Stimulated activated CD4-positive, alpha-beta T cell treated with anti-CD3 and anti-CD28 coated beads, Interleukin-4, amount 100 ng/mL, for 24 hours (primary cell): ENCODE data around the gene TBCD.

Experiments used
- DNase-seq: peaks from one replicate; pipeline ENCODE4 v3.0.0-alpha.2; 2020

TBCD gene

GRCh38 chr17:82859431-82860403 lies 107.9 kb downstream of the TBCD start:
- DNase-seq = peak; percentile 68

GRCh38 chr17:82860606-82861392 lies 108.9 kb downstream of the TBCD start:
- no peak for DNase-seq

DNA sequence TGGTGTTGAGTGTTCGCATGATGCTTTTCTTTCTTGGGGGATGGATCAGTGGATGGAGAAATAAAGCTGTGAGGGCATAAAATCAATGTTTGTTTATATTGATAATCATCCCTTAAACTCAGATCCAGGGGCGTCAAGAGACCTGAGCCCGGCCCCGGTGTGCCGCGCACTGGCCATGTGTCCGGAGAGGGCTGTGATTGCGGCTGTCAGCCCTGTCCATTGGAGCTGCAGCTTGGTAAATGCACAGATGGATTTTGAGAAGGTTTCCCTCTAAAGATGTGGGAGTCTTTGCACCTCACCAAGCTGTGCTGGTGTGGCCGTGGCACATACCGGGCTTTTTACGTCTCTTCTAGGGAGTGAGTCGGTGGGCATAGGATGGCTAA lies 109.5 kb downstream of the TBCD start:
- no peak for DNase-seq

- DNase-seq = no peak
These were observed 110.3 kb downstream of the TBCD start for GRCh38 chr17:82862191-82862590.

DNA sequence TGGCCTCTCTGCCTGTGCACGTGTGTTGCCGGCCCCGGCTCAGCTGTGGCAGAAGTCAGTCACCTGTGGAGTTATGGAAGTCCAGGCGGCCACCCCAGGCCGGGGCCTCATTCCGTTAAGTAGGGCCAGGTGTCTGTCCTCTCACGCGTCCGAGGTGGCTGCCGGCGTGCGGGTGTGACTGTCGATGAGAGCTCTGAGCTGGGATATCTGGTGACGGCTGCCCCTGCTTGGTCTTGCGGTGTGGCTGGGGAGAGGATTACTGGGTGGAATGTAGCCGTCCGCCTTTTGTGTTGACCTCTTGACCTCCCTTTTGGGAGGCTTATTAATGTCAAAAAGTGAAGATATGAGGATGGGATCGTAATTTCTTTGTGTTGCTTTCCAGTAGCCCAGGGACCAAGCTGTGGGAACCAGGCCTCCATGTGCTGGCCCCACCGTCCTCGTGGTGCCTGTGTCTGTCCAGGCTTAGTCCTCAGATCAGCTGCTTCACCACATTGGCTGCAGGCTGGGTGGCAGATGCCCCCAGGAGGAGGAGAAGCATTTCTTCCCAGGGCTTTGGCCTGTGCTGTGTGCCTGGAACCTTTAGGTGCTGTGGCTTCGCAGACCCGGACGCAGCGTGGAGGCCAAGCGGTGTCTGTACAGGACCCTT lies 111.0 kb downstream of the TBCD start:
- DNase-seq = no peak

GRCh38 chr17:82863383-82863940 lies 111.6 kb downstream of the TBCD start:
- no peak for DNase-seq

DNA sequence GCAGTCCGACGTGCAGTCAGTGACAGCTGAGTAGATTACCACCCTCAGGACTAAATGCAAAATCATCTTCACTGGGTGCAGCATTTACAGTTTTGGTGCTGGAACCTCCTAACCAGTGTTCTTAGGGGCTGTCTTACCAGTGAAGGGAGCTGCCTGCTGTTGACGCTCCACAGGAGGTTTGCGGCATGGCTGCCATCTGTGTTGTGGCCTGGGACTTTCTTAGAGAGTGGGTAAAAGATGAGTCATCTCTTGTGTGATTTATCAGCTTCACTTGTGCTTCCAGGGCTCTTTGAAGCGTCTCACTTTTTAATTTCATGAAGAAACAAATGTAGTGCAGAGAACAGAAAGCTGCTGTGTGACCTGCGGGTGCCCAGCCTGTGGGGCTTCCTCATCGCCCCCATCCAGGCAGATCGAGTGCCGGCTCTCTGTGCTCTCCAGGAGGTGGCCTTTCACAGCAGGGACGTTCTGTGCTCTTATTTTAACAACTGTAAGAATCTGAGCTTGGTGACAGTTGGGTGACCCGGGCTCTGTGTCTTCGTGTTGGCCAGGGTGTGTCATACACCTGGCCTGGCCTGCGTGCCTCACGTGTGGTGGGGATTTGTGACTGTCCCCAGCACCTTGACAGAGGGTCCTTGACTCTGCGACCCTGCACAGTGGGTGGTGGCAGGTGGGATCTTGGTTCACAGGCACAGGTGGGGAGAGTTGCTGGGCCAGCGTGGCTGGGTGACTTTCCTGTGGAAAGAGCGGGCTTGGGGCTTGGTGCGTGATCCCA lies 112.3 kb downstream of the TBCD start:
- peak; percentile 87 for DNase-seq

DNA sequence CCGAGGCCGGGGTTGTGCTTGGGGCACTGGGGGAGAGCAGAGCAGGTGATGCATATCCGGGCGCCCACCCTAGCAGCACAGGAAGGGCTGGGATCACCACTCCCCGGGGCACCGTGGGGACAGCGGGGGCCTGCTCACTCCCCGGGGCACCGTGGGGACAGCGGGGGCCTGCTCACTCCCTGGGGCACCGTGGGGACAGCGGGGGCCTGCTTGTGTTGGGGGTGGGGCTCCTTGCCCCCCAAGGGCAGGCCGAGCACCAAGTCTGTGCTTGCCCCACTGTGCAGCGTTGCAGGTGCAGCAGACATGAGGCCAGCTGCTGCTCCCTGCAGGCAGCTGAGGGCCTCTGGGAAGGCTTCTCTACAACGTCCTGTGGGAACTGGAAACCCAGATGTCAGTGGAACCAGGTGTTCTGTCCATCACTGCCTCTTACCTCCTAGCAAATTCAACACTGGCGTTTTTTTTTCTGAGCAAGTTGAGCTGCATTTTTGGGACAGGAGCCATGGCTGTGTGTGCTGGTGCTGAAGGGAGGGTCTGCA lies 112.9 kb downstream of the TBCD start:
- DNase-seq = no peak

DNA sequence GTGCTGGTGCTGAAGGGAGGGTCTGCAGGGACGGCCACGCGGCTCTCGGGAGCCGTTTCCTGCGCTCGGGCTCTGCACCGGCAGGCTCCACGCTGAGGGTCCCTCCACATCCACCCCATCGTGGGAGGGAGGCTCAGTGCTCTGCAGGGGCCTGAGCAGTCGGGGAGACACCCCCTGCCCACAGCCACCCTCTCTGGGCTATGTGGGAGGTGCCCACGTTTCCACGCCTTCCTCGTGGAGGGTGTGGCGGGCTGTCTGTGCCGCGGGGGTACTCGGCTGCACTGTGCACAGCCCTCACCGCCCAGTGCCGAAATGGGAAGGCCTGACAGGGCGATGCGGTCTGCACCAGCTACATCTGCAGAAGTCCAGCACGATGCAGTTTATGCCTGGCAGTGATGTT lies 113.4 kb downstream of the TBCD start:
- DNase-seq = no peak

DNA sequence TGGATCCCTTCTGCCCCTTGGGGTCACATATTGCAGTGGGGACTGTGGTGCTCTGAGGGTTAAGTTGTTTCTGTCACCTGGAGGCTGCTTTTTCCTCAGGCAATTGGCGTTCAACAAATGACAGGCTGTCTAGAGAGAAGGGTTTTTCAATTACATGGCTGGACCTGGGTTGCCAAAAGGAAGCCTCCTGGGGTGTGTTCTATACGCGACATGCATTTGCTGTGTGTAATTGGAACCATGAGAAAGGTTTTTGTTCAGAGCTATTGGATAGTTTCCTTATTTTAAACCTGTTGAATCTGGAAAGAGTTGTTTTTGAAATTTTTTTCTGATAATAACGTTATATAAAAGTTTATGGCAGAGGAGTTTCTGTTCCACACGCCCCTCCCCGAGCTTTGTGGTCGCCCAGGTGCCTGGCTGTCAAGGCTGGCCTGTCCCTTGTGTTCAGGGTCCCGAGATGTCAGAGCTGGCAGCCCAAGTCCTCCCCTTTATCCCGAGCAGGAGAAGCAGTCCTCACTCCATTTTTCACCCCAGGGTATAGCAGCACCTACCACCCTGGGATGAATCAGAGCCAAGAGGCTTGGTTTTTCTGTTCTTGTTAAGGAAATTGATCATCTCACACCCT lies 114.0 kb downstream of the TBCD start:
- DNase-seq = no peak

DNA sequence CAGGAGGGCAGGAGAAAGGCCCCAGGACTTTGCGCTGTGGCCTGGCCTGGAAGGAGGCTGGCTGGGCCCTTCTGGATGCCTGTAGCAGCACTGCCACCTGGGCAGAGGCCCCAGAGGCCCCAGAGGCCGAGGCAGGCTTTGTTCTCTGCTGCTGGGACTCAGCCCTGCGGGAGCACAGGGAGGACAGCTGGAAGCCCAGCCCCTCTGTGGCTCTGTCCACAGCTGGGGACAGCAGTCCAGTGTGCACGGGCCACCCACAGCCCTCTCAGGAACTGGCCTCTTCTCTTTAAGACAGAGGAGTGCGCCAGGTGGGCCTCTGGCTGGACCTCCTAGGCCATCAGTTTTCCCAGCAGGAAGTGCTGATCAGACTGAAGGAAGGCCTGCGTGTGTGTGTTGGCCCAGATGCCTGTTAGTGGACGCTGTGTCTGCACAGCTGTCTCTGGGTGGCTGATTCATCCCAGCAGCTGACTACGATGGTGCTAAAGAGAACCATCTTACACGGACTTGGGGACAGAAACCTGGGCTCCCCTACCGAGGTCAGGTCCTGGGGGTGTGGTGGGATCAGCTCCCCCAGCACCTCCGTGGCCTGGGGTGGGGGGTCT lies 114.8 kb downstream of the TBCD start:
- DNase-seq = no peak

- DNase-seq = no peak
These were observed 116.0 kb downstream of the TBCD start for GRCh38 chr17:82867763-82868325.

- DNase-seq = no peak
These were observed 116.9 kb downstream of the TBCD start for GRCh38 chr17:82868715-82869131.

DNA sequence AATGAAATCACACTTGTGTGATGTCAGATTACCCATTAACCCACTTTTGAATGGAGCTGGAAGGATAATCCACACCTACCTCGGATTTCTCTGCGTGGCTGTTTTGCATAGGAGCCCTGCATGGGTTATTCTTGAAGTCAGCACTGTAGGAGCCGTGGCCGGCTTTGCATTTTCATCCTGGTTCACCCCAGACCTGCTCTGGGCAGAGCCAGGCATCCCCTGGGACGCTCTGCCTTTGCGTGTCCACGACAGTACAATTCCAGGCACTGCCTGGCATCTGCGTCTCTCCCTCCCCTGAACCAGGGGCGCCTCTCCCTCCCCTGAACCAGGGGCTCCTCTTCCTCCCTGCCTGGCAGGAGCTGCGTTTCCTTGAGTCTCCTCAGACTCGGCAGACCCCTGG lies 117.7 kb downstream of the TBCD start:
- no peak for DNase-seq

- no peak for DNase-seq
These were observed 118.2 kb downstream of the TBCD start for GRCh38 chr17:82870091-82870491.

- DNase-seq = no peak
These were observed 118.7 kb downstream of the TBCD start for GRCh38 chr17:82870541-82870940.

DNA sequence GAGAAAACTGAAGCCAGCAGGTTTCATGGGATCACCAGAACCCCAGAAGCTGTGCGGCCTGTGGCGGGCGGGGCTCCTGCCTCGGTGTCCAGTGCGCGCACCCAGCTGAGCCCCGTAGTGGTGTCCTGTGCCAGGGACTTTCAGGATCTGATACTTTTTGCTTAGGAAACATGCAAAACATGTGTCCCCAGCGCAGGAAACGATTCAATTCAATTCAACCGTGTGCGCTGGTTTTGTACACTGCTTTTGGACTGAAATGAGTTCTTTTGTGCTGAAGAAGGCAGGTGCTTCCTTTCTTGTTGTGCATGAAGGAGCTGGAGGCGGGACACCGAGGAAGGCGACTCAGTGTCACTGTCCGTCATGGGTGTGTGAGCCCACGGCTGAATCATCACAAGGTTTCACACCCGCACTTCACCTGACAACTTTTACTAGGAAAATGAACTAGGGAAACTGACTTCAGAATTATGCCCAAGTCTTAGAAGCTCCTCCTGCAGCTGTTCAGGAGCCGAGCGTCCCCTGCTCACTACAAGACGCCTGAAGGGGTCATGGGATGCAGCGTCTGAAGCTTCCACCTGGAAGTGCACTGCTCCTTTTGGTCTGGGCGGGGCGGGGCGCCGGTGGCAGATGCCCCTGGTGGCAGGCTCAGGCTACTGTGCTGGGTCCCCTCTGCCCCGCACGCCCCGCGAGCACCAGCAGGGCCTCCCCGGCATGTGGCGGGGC lies 119.4 kb downstream of the TBCD start:
- DNase-seq = no peak

DNA sequence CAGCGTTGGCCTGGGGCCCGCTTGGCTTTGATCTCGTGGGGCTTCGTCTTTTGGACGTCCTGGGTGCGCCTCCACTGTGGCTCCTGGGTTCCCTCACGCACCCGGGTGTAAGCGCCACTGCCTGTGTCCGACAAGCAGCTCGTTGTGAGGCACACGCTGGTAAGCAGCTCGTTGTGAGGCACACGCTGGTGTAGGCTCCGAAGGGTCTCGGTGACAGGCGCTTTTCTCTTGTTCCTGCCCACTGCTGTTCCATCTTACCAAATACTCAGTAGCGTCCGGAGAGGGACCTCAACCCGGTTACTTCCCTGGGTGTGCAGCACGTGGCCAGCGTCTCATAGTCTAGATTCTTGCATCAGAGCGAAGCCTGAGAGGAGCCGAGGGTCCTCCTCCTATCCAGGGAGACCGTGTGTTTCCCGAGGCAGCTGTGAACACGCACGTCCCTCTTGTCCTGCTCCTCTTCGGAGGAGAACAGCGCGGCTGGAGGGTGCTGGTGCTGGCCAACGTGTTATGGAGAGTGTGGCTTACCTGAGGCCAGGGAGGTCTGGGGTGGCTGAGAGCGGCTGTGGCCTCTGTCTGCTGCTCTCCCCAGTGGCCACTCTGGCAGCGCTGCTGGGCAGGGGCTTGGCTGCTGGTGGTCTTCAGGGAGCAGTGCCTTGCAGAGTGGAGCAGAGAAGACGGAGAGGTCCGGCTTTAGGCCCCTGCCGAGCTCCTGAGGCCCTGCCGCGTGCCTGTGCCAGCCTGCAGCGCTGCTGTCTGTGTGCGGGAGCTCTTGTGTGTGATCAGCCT lies 120.1 kb downstream of the TBCD start:
- DNase-seq = no peak
